COR-L47 (cell line): Measurements from ENCODE around the gene GPI.
A peak's percentile ranks its signal among the peaks of the same experiment; 100 is the strongest.
"Not testable (repeated sequence)": the region's sequence is repeated elsewhere in the genome, so short reads cannot be mapped to it uniquely, and the experiment has no call there.

Experiments used
- DNase-seq: peaks from one replicate; lab custom pipeline; 2025; lab: John Stamatoyannopoulos, UW

The GPI gene

GRCh38 chr19:34364830-34365462 is at the start of gene GPI:
GPI (plus strand) TSS chr19:34365196; CDS start chr19:34365267, 71 bp downstream.
- DNase-seq: peak; percentile 65

GRCh38 chr19:34316247-34316646 is 48.7 kb upstream of the GPI start:
- DNase-seq: no peak

GRCh38 chr19:34316741-34317301 is 48.2 kb upstream of the GPI start:
- DNase-seq: no peak

- no peak for DNase-seq
Observed at GRCh38 chr19:34317311-34317927, 47.6 kb upstream of the GPI start.

GRCh38 chr19:34319230-34319585 is 45.8 kb upstream of the GPI start:
- DNase-seq: no peak

- no peak for DNase-seq
Observed at GRCh38 chr19:34319785-34320184, 45.2 kb upstream of the GPI start.

GRCh38 chr19:34320277-34320676 is 44.7 kb upstream of the GPI start:
- no peak for DNase-seq

- DNase-seq: no peak
Observed at GRCh38 chr19:34321735-34322134, 43.3 kb upstream of the GPI start.

GRCh38 chr19:34323433-34324204 is 41.4 kb upstream of the GPI start:
- DNase-seq: no peak

GRCh38 chr19:34324320-34324719 is 40.7 kb upstream of the GPI start:
- no peak for DNase-seq

GRCh38 chr19:34325181-34325580 is 39.8 kb upstream of the GPI start:
- no peak for DNase-seq

- DNase-seq: no peak
Observed at GRCh38 chr19:34325981-34326787, 38.8 kb upstream of the GPI start.

GRCh38 chr19:34327851-34328250 is 37.1 kb upstream of the GPI start:
- no peak for DNase-seq

GRCh38 chr19:34328982-34329381 is 36.0 kb upstream of the GPI start:
- DNase-seq: no peak

- DNase-seq: no peak
Observed at GRCh38 chr19:34330116-34330515, 34.9 kb upstream of the GPI start.

- not testable (repeated sequence) for DNase-seq
Observed at GRCh38 chr19:34330596-34330995, 34.4 kb upstream of the GPI start.

GRCh38 chr19:34331596-34331995 is 33.4 kb upstream of the GPI start:
- DNase-seq: not testable (repeated sequence)

GRCh38 chr19:34332027-34332760 is 32.8 kb upstream of the GPI start:
- no peak for DNase-seq

GRCh38 chr19:34335914-34336313 is 29.1 kb upstream of the GPI start:
- DNase-seq: no peak

GRCh38 chr19:34336781-34337271 is 28.2 kb upstream of the GPI start:
- peak; percentile 20 for DNase-seq

- DNase-seq: no peak
Observed at GRCh38 chr19:34337739-34338138, 27.3 kb upstream of the GPI start.
